ENCODE results near the gene PRPS2.

GRCh38 chrX:12753366-12753765 lies 37.8 kb upstream of the PRPS2 start:
- TF ChIP-seq TAF1 (IDR thresholded peaks at IDR 0.05; ENCODE audit: low read depth) (no peak), CTCF (IDR thresholded peaks at IDR 0.05; ENCODE audit: poor library complexity, severe bottlenecking) (no peak), REST (IDR thresholded peaks at IDR 0.05; ENCODE audit: borderline replicate concordance) (no peak), POLR2AphosphoS5 (IDR thresholded peaks at IDR 0.05) (no peak)
